Keratinocyte (primary cell): ENCODE data around the gene MYH10. TPM values are rescaled to one million over a fixed set of nuclear protein-coding genes. Genes with fewer than 3 reads are reported as not detected.

Source experiments
- DNase-seq: peaks from one replicate; pipeline ENCODE4 v3.0.0-alpha.2; 2011; ENCODE audit warnings: low read depth, missing footprints, low spot score
- FAIRE-seq: peaks from 2 replicates; lab custom pipeline; 2011; peaks lifted over from hg19 to GRCh38; lab: Jason Lieb, UNC
- H2AFZ ChIP-seq: 2 replicates; pipeline ENCODE4 v1.6.0; 2012; ENCODE audit warnings: low read length, control low read depth, inconsistent platforms; ENCODE audit not compliant: control insufficient read depth
- H3K27ac ChIP-seq: 2 replicates; pipeline ENCODE4 v1.5.1; 2011; ENCODE audit warnings: low read length; ENCODE audit not compliant: control insufficient read depth, insufficient read depth
- H3K27me3 ChIP-seq: 3 replicates; pipeline ENCODE4 v1.6.0; 2011; ENCODE audit warnings: low read length; ENCODE audit not compliant: control insufficient read depth, insufficient read depth; ENCODE audit errors: extremely low read depth
- H3K36me3 ChIP-seq, 2 experiments: 2 replicates in 1 of 2; 3 replicates in 1 of 2; pipeline ENCODE4 v1.5.1; 2011; ENCODE audit warnings: low read length in 2 of 2, mild to moderate bottlenecking in 1 of 2; ENCODE audit not compliant: control insufficient read depth in 2 of 2, insufficient read depth in 2 of 2; ENCODE audit errors: extremely low read depth in 1 of 2
- H3K4me1 ChIP-seq: 3 replicates; pipeline ENCODE4 v1.5.1; 2011; ENCODE audit warnings: low read length; ENCODE audit not compliant: control insufficient read depth, insufficient read depth; ENCODE audit errors: extremely low read depth
- H3K4me2 ChIP-seq: 3 replicates; pipeline ENCODE4 v1.6.0; 2011; ENCODE audit warnings: low read depth, low read length; ENCODE audit not compliant: control insufficient read depth, insufficient read depth; ENCODE audit errors: extremely low read depth
- H3K4me3 ChIP-seq, 3 experiments: fragments of 200-600 bp in 1 of 3; sonication (generic) in 1 of 3; 2 replicates in 2 of 3; 3 replicates in 1 of 3; pipeline ENCODE4 v1.5.1; 2011 to 2016; ENCODE audit warnings: low read length in 3 of 3, mild to moderate bottlenecking in 3 of 3, control low read depth in 2 of 3, inconsistent platforms in 1 of 3, low read depth in 1 of 3, mixed read lengths in 1 of 3, mixed run types in 1 of 3, moderate library complexity in 1 of 3; ENCODE audit not compliant: control insufficient read depth in 2 of 3, insufficient read depth in 2 of 3; ENCODE audit errors: extremely low read depth in 1 of 3
- H3K79me2 ChIP-seq: 2 replicates; pipeline ENCODE4 v1.6.0; 2012; ENCODE audit warnings: low read length; ENCODE audit not compliant: control insufficient read depth, insufficient read depth
- H3K9ac ChIP-seq: 3 replicates; pipeline ENCODE4 v1.6.0; 2011; ENCODE audit warnings: low read length; ENCODE audit not compliant: control insufficient read depth, insufficient read depth; ENCODE audit errors: extremely low read depth
- H3K9me1 ChIP-seq: 3 replicates; pipeline ENCODE4 v1.6.0; 2011; ENCODE audit warnings: low read length; ENCODE audit not compliant: control insufficient read depth, insufficient read depth; ENCODE audit errors: extremely low read depth
- H3K9me3 ChIP-seq: 2 replicates; pipeline ENCODE4 v1.5.1; 2012; ENCODE audit warnings: low read depth, low read length; ENCODE audit not compliant: control insufficient read depth
- H4K20me1 ChIP-seq: 3 replicates; pipeline ENCODE4 v1.6.0; 2011; ENCODE audit warnings: low read length; ENCODE audit not compliant: control insufficient read depth, insufficient read depth; ENCODE audit errors: extremely low read depth
- EZH2 ChIP-seq: IDR thresholded peaks from one replicate; pipeline ENCODE4 v1.6.1; 2012; ENCODE audit warnings: inconsistent platforms, mild to moderate bottlenecking, low read length, moderate library complexity
- dilution Hi-C: fragments of 300-500 bp; cut with MboI; formaldehyde crosslinking; loops from one replicate; pipeline ENCODE4 v1.7.0; 2020; ENCODE audit warnings: low sequenced_read_pairs; ENCODE audit not compliant: extremely low pct_ligation_motif_present
- polyA plus RNA-seq, 5 experiments: library from polyadenylated mRNA; depleted of rRNA in 3 of 5; stranded (reverse) in 3 of 5; stranded (forward) in 1 of 5; unstranded in 1 of 5; fragments of >200 nt; gene quantifications; 1 replicate in 1 of 5; 2 replicates in 3 of 5; 3 replicates in 1 of 5; pipeline versions ENCODE4 v1.2.1 to v1.2.3, GENCODE V29; 2011 to 2012; ENCODE audit warnings: missing spikeins in 2 of 5, low read depth in 1 of 5, low replicate concordance in 1 of 5
- TF ChIP-seq, protein P1 (sequence below), 3 experiments: IDR thresholded peaks in 1 of 3; conservative IDR thresholded peaks in 1 of 3; optimal IDR thresholded peaks in 1 of 3; 2 replicates in 2 of 3; 3 replicates in 1 of 3; pipeline versions ENCODE3 to v1.5.1; 2011; ENCODE audit warnings: low read length in 3 of 3, mild to moderate bottlenecking in 3 of 3, moderate library complexity in 2 of 3, control low read depth in 1 of 3, inconsistent platforms in 1 of 3; ENCODE audit not compliant: insufficient read depth in 2 of 3; ENCODE audit errors: extremely low read depth in 1 of 3

Gene MYH10
- polyA plus RNA-seq, 1 donor (not counting 4 experiments of a cell fraction or from before 2014, with no cell fraction given), result 21.2 TPM

GRCh38 chr17:8468127-8468526 is 162.4 kb downstream of the MYH10 start:
- Histone ChIP-seq H3K27ac (no peak overlapping the region), H3K27me3 (no peaks in the 10 kb centered on the region), H3K79me2 (peaks cover 46% of the 10 kb centered on the region), H4K20me1 (peaks cover 23% of the 10 kb centered on the region), H2AFZ (no peak overlapping the region), H3K9me1 (peaks cover 3% of the 10 kb centered on the region), H3K4me1 (peaks cover 27% of the 10 kb centered on the region), H3K9me3 (no peaks in the 10 kb centered on the region), H3K4me2 (no peak overlapping the region), H3K36me3 (peaks cover 37 to 38% of the 10 kb centered on the region in 2 experiments), H3K9ac (no peak overlapping the region), H3K4me3 (no peak overlapping the region)
- FAIRE-seq, result no peak
- no peak for DNase-seq
- TF ChIP-seq, protein P1, sequence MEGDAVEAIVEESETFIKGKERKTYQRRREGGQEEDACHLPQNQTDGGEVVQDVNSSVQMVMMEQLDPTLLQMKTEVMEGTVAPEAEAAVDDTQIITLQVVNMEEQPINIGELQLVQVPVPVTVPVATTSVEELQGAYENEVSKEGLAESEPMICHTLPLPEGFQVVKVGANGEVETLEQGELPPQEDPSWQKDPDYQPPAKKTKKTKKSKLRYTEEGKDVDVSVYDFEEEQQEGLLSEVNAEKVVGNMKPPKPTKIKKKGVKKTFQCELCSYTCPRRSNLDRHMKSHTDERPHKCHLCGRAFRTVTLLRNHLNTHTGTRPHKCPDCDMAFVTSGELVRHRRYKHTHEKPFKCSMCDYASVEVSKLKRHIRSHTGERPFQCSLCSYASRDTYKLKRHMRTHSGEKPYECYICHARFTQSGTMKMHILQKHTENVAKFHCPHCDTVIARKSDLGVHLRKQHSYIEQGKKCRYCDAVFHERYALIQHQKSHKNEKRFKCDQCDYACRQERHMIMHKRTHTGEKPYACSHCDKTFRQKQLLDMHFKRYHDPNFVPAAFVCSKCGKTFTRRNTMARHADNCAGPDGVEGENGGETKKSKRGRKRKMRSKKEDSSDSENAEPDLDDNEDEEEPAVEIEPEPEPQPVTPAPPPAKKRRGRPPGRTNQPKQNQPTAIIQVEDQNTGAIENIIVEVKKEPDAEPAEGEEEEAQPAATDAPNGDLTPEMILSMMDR (optimal IDR thresholded peaks at IDR 0.05 in 1 of 3, IDR thresholded peaks at IDR 0.05 in 1 of 3, conservative IDR thresholded peaks at IDR 0.05 in 1 of 3; ENCODE audit: extremely low read depth in 1 of 3, insufficient read depth in 2 of 3, low read length in 3 of 3), result no peak
- TF ChIP-seq EZH2, result no peak
- dilution Hi-C loops, result no loop called here

GRCh38 chr17:8467527-8467926 is 163.0 kb downstream of the MYH10 start:
- no peak for TF ChIP-seq EZH2
- TF ChIP-seq, protein P1 (optimal IDR thresholded peaks at IDR 0.05 in 1 of 3, IDR thresholded peaks at IDR 0.05 in 1 of 3, conservative IDR thresholded peaks at IDR 0.05 in 1 of 3; ENCODE audit: extremely low read depth in 1 of 3, insufficient read depth in 2 of 3, low read length in 3 of 3), result no peak
- Histone ChIP-seq H3K4me1 (peaks cover 27% of the 10 kb centered on the region), H3K4me2 (no peak overlapping the region), H3K36me3 (peaks cover 38 to 43% of the 10 kb centered on the region in 2 experiments), H3K27ac (no peak overlapping the region), H4K20me1 (peaks cover 23% of the 10 kb centered on the region), H3K9me3 (no peaks in the 10 kb centered on the region), H3K9me1 (peaks cover 3% of the 10 kb centered on the region), H3K27me3 (no peaks in the 10 kb centered on the region), H3K4me3 (no peak overlapping the region), H3K9ac (no peak overlapping the region), H3K79me2 (peaks cover 51% of the 10 kb centered on the region), H2AFZ (no peak overlapping the region)
- DNase-seq (no peak), FAIRE-seq (no peak)
- dilution Hi-C loops, result no loop called here
